K562 (cell line): ENCODE data around the gene CPA4.

Source experiments
- HDAC2 ChIP-seq: fragments of 450-650 bp; IDR thresholded peaks from 2 replicates; pipeline ENCODE4 v1.6.1; 2016; ENCODE audit warnings: mild to moderate bottlenecking
- L3MBTL2 ChIP-seq: fragments of 450-650 bp; IDR thresholded peaks from 2 replicates; pipeline ENCODE4 v1.6.1; 2016; ENCODE audit warnings: mild to moderate bottlenecking, moderate library complexity
- RAD21 ChIP-seq, 2 experiments: fragments of 250-450 bp in 1 of 2; fragments of 450-650 bp in 1 of 2; sonication (Bioruptor Pico) in 1 of 2; formaldehyde crosslinking in 1 of 2; IDR thresholded peaks in 1 of 2; conservative IDR thresholded peaks in 1 of 2; 2 replicates each; pipeline versions ENCODE4 v1.4.0 to v1.8.0; 2020 to 2022; ENCODE audit warnings: mild to moderate bottlenecking in 2 of 2, moderate library complexity in 1 of 2
- YBX1 ChIP-seq: fragments of 450-650 bp; IDR thresholded peaks from 2 replicates; pipeline ENCODE4 v1.7.1; 2016; ENCODE audit warnings: mild to moderate bottlenecking
- TF ChIP-seq, protein P1 (sequence below): fragments of 450-650 bp; IDR thresholded peaks from 2 replicates; pipeline ENCODE4 v1.7.0; 2016; ENCODE audit warnings: borderline replicate concordance
- TF ChIP-seq, protein P2 (sequence below), 3 experiments: IDR thresholded peaks in 2 of 3; conservative IDR thresholded peaks in 1 of 3; 2 replicates each; pipeline ENCODE4 v1.5.1; 2011 to 2012; ENCODE audit warnings: low read length in 3 of 3, mild to moderate bottlenecking in 3 of 3, control low read depth in 2 of 3, improper control_type of control experiment in 1 of 3, inconsistent platforms in 1 of 3, low read depth in 1 of 3, mixed read lengths in 1 of 3, moderate library complexity in 1 of 3; ENCODE audit not compliant: insufficient read depth in 2 of 3

DNA sequence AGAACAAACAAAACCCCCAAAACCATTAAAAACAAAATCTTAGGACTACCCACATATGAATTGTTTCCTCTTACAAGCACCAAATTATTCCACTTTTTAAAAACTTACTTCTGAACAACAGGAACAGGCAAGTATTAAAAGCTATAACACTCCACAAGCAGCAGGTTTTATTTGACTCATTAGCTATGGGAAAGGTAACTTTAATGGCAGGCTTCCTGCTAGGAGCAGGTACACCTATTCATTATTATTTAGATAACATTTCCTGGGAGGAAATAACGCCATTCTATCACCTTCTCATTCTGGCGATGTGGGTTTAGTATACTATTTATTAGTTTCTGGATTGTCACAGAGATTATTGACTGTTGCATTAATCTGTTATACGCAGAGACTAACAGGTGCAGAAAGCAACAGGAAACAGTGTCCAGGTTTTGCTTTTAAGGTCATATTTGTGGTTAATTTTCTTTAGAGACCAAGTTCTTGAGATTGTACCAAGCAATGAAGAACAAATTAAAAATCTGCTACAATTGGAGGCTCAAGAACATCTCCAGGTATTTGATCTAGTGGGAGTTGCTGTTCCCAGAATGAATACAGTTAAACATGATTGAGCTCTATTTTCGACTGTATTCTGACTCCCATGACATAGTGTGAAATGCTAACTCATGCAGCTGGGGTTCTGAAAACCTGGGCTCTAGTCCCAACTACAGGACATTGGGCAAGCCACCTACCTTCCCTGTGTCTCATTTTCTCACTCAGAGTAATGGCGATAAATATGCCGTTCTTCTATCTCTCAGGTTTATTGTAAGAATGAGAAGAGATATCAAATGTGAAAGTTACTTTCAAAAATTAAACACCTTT lies 24.3 kb upstream of the CPA4 start:
- TF ChIP-seq, protein P1, sequence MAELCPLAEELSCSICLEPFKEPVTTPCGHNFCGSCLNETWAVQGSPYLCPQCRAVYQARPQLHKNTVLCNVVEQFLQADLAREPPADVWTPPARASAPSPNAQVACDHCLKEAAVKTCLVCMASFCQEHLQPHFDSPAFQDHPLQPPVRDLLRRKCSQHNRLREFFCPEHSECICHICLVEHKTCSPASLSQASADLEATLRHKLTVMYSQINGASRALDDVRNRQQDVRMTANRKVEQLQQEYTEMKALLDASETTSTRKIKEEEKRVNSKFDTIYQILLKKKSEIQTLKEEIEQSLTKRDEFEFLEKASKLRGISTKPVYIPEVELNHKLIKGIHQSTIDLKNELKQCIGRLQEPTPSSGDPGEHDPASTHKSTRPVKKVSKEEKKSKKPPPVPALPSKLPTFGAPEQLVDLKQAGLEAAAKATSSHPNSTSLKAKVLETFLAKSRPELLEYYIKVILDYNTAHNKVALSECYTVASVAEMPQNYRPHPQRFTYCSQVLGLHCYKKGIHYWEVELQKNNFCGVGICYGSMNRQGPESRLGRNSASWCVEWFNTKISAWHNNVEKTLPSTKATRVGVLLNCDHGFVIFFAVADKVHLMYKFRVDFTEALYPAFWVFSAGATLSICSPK: no peak
- TF ChIP-seq, protein P2, sequence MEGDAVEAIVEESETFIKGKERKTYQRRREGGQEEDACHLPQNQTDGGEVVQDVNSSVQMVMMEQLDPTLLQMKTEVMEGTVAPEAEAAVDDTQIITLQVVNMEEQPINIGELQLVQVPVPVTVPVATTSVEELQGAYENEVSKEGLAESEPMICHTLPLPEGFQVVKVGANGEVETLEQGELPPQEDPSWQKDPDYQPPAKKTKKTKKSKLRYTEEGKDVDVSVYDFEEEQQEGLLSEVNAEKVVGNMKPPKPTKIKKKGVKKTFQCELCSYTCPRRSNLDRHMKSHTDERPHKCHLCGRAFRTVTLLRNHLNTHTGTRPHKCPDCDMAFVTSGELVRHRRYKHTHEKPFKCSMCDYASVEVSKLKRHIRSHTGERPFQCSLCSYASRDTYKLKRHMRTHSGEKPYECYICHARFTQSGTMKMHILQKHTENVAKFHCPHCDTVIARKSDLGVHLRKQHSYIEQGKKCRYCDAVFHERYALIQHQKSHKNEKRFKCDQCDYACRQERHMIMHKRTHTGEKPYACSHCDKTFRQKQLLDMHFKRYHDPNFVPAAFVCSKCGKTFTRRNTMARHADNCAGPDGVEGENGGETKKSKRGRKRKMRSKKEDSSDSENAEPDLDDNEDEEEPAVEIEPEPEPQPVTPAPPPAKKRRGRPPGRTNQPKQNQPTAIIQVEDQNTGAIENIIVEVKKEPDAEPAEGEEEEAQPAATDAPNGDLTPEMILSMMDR (IDR thresholded peaks at IDR 0.05 in 2 of 3, conservative IDR thresholded peaks at IDR 0.05 in 1 of 3; ENCODE audit: insufficient read depth in 2 of 3, low read depth in 1 of 3, low read length in 3 of 3): no peak
- no peak for TF ChIP-seq HDAC2
- no peak for TF ChIP-seq YBX1
- TF ChIP-seq L3MBTL2: no peak
- TF ChIP-seq RAD21 (CRISPR knock-in tag; conservative IDR thresholded peaks at IDR 0.05 in 1 of 2, IDR thresholded peaks at IDR 0.05 in 1 of 2): no peak
